Right atrium auricular region (tissue), 2 donors: ENCODE data around the gene TSC22D2. TPM values are rescaled to one million over a fixed set of nuclear protein-coding genes. Genes with fewer than 3 reads are reported as not detected.

ENCODE experiments used
- DNase-seq: peaks from one replicate; pipeline ENCODE4 v3.0.0-alpha.2; 2019; ENCODE audit warnings: low spot score
- H3K27ac ChIP-seq, 2 donors: fragments of 200-600 bp; sonication (generic); 1 replicate in 1 of 2; 2 replicates in 1 of 2; pipeline ENCODE4 v1.5.1; 2016 to 2019
- H3K27me3 ChIP-seq, 2 donors: fragments of 200-600 bp; sonication (generic); one replicate each; pipeline versions ENCODE4 v1.5.1 to v1.6.0; 2017 to 2019
- H3K36me3 ChIP-seq: fragments of 200-600 bp; sonication (generic); one replicate; pipeline ENCODE4 v1.5.1; 2016
- H3K4me1 ChIP-seq, 2 donors: fragments of 200-600 bp; sonication (generic); one replicate each; pipeline versions ENCODE4 v1.5.1 to v1.6.0; 2017 to 2019
- H3K4me3 ChIP-seq, 2 donors: fragments of 200-600 bp; sonication (generic); 1 replicate in 1 of 2; 2 replicates in 1 of 2; pipeline ENCODE4 v1.5.1; 2017 to 2019; ENCODE audit warnings: mild to moderate bottlenecking in 1 of 2, moderate library complexity in 1 of 2
- H3K9me3 ChIP-seq, 2 donors: fragments of 200-600 bp; sonication (generic); one replicate each; pipeline ENCODE4 v1.5.1; 2019
- total RNA-seq, 2 donors: library from RNA; depleted of rRNA; stranded (reverse); fragments of >200 nt; gene quantifications; one replicate each; pipeline ENCODE4 v1.1.0, GENCODE V29; 2016
- TF ChIP-seq, protein P1 (sequence below), 2 donors: fragments of 200-600 bp; sonication (generic); IDR thresholded peaks; one replicate each; pipeline ENCODE4 v1.5.1; 2019; ENCODE audit warnings: antibody characterized with exemption in 2 of 2

Gene TSC22D2
- total RNA-seq, 2 donors from 2014 or later = 18.1 to 23.5 TPM

DNA sequence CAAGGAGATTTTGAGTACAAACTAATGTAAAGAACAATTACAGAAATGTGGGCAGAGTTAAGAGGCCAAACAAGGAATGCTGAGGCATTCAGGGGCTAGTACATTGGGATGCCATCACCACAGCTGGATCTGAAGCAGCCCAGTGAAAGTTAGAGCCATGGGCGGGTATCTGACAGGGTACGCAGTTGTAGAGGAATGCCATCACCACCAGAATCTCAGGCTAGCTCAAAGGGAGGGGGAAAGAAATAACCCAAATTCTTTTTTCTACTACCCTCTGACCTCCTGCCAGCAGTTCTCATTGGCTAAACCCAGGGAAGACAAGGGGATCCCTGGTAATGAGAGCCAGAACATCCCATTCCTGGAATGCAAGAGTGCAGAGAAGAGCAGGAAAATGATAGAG, 9.0 kb upstream of the TSC22D2 start:
- Histone ChIP-seq H3K4me1 (peaks cover 0 to 9% of the 10 kb centered on the region in 2 donors), H3K9me3 (no peaks in the 10 kb centered on the region), H3K36me3 (no peaks in the 10 kb centered on the region), H3K4me3 (no peak overlapping the region), H3K27me3 (no peaks in the 10 kb centered on the region), H3K27ac (no peak overlapping the region)
- TF ChIP-seq, protein P1, sequence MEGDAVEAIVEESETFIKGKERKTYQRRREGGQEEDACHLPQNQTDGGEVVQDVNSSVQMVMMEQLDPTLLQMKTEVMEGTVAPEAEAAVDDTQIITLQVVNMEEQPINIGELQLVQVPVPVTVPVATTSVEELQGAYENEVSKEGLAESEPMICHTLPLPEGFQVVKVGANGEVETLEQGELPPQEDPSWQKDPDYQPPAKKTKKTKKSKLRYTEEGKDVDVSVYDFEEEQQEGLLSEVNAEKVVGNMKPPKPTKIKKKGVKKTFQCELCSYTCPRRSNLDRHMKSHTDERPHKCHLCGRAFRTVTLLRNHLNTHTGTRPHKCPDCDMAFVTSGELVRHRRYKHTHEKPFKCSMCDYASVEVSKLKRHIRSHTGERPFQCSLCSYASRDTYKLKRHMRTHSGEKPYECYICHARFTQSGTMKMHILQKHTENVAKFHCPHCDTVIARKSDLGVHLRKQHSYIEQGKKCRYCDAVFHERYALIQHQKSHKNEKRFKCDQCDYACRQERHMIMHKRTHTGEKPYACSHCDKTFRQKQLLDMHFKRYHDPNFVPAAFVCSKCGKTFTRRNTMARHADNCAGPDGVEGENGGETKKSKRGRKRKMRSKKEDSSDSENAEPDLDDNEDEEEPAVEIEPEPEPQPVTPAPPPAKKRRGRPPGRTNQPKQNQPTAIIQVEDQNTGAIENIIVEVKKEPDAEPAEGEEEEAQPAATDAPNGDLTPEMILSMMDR (IDR thresholded peaks at IDR 0.05) = no peak
- DNase-seq = no peak

DNA sequence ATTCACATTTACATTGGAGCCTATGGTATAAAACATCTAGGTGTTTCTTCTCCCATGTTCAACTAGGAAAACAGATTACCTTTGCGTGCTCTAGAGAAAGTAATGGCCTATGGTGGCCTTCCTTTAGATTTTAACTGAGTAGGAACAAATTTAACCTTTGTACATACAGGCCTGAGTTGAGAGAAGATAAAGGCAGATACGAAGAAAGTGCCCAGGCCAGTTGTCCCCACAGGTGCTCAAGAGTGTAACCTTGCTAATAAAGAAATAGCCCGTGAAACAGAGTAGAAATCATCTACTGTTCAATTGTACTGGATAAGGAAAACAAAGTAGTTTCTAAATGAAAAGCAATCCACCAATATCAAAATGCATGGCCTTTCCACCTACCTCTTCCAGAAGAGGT, 6.8 kb upstream of the TSC22D2 start:
- peaks cover 0 to 8% of the 10 kb centered on the region in 2 donors for H3K4me1 ChIP-seq
- H3K4me3 ChIP-seq = no peak overlapping the region
- H3K27ac ChIP-seq = no peak overlapping the region
- no peaks in the 10 kb centered on the region for H3K27me3 ChIP-seq
- TF ChIP-seq, protein P1 (IDR thresholded peaks at IDR 0.05) = no peak
- DNase-seq = no peak
- H3K9me3 ChIP-seq = no peaks in the 10 kb centered on the region
- no peaks in the 10 kb centered on the region for H3K36me3 ChIP-seq

DNA sequence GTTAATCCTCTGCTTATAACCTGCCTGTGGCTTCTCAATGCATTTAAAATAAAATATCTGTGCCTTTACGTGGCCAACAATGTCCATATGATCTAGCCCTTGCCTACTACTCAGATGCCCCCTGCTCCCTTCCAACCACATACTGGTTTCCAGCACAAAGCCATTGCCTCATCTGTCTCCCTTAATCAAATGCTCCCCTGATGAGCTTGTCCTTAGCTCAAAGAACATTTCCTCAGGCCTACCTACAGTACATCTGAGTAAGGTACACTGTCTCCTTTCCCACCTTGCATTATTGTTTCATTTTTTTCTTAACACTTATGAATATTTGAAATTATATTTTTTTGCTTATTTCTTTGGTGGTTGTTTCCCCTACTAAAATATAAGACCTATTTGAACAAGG, 5.9 kb upstream of the TSC22D2 start:
- Histone ChIP-seq H3K36me3 (no peaks in the 10 kb centered on the region), H3K27ac (no peak overlapping the region), H3K27me3 (no peaks in the 10 kb centered on the region), H3K4me3 (no peak overlapping the region), H3K9me3 (no peaks in the 10 kb centered on the region), H3K4me1 (no peaks in the 10 kb centered on the region)
- DNase-seq = no peak
- TF ChIP-seq, protein P1 (IDR thresholded peaks at IDR 0.05) = no peak

DNA sequence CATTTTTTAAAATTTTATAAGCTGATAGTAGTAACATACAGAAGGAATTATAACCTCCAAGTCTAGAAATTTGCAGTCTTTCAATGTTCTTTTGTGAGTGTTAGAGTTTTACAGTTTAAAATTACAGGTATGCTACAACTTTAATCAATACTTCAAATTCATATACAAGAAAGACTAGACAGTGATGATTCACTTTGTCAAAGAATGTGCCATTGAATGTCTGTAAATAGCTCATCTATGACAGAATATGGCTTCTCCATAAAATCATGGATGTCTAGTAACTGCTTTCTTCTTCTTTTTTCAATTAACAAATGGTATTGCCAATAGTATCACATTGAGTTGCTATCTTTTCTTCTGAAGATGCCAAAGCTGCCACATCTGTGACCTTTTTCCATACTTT, 4.1 kb upstream of the TSC22D2 start:
- Histone ChIP-seq H3K4me1 (no peaks in the 10 kb centered on the region), H3K36me3 (no peaks in the 10 kb centered on the region), H3K9me3 (no peaks in the 10 kb centered on the region), H3K27ac (no peak overlapping the region), H3K27me3 (no peaks in the 10 kb centered on the region), H3K4me3 (no peak overlapping the region)
- TF ChIP-seq, protein P1 (IDR thresholded peaks at IDR 0.05) = no peak
- DNase-seq = no peak

DNA sequence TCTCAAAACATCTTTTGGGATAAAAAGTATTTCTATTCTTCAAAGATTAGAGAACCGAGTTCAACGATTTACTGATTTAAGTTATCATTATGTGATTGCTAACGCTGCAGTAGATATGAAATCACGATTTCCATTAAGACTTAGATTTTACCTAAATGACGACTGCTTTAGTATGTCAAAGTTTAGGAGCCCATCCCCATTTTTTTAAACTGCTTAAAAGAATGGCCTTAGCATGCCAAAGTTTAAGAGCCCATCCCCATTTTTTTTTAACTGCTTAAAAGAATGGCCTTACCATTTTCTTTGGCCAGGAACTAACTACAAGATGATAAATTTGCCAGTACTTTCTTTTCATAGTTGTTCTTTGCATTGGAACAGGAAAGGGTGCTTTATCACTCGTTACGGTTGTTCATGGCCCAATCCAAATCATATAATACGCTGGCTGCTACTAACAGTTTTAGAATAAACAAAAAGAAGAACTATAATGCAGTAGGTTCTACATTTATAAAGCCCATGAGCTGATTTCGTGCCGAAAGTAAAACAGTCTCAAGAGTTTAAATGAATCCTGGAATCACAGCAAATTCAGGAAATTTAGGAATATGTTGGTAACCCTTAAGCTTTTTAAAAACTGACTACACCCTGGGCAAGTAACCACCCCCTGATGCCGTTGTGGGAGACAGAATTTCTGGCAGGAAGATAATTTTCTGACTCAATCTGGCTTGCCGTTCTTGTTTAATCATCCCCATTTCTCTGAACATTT, 869 bp upstream of the TSC22D2 start:
- Histone ChIP-seq H3K4me1 (peaks cover 0 to 10% of the 10 kb centered on the region in 2 donors), H3K27me3 (no peaks in the 10 kb centered on the region), H3K4me3 (peak overlapping the region; percentile 84 to 89), H3K36me3 (peaks cover 12% of the 10 kb centered on the region), H3K27ac (peak overlapping the region; percentile 99 to 100), H3K9me3 (no peaks in the 10 kb centered on the region)
- TF ChIP-seq, protein P1 (IDR thresholded peaks at IDR 0.05) = no peak
- DNase-seq = no peak

DNA sequence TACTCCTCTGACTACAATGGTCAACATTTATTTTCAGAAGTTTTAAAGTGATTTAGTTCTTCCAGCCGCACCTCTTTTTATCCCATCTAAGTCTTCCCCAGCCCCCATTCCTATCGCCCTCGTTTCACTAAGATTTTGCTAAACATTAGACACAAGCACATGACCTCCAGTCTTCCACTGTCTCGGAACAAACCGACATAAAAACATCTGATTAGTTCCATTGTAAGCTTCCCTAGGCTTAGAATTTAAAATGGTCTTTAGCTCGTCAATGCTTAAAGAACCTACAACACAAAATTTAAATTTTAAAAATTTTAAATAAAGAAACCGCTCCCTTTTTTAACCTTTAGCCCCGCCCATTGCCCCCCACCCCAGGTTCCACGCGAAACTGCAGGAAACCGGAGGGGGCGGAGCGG, 284 bp upstream of the TSC22D2 start:
- TF ChIP-seq, protein P1 (IDR thresholded peaks at IDR 0.05) = no peak
- Histone ChIP-seq H3K9me3 (no peaks in the 10 kb centered on the region), H3K27ac (peak overlapping the region; percentile 99 to 100), H3K4me3 (peak overlapping the region; percentile 84 to 89), H3K4me1 (peaks cover 0 to 15% of the 10 kb centered on the region in 2 donors), H3K36me3 (peaks cover 12% of the 10 kb centered on the region), H3K27me3 (no peaks in the 10 kb centered on the region)
- no peak for DNase-seq
